GM21423 (cell line): Measurements from ENCODE around the gene LRIG1.
A peak's percentile ranks its signal among the peaks of the same experiment; 100 is the strongest.

Experiments used
- ATAC-seq: cut with Tn5 transposase; IDR thresholded peaks from one replicate; pipeline ENCODE4 v1.9.1; 2021; ENCODE audit warnings: mild to moderate bottlenecking, moderate library complexity; ENCODE audit not compliant: unreplicated experiment

LRIG1 gene

DNA sequence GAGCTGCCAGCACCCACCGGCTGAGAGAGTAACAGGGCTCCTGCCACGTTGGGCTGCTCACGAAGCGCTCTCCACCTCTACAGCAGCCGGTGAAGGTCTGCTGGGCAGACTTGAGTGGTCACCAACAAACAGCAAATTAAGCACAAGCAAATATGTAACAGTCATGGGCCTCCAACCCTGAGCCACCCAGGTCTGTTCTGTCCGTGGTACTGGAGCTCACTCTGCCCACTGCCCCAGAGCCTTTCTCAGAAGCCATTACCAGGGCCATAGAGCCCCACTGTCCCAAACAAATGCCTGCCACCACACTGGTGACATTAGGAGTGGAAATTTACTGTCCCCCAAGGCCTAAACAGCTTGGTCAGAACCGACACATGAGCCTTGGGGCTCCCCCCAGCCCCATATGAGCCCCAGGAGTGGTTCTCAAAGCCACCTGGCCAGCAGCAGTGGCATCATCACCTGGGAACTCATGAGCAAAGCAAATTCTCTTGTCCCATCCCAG is 56.6 kb downstream of the LRIG1 start:
- no peak for ATAC-seq

- ATAC-seq, result no peak
Measured at GRCh38 chr3:66443118-66443803, 57.6 kb downstream of the LRIG1 start.

DNA sequence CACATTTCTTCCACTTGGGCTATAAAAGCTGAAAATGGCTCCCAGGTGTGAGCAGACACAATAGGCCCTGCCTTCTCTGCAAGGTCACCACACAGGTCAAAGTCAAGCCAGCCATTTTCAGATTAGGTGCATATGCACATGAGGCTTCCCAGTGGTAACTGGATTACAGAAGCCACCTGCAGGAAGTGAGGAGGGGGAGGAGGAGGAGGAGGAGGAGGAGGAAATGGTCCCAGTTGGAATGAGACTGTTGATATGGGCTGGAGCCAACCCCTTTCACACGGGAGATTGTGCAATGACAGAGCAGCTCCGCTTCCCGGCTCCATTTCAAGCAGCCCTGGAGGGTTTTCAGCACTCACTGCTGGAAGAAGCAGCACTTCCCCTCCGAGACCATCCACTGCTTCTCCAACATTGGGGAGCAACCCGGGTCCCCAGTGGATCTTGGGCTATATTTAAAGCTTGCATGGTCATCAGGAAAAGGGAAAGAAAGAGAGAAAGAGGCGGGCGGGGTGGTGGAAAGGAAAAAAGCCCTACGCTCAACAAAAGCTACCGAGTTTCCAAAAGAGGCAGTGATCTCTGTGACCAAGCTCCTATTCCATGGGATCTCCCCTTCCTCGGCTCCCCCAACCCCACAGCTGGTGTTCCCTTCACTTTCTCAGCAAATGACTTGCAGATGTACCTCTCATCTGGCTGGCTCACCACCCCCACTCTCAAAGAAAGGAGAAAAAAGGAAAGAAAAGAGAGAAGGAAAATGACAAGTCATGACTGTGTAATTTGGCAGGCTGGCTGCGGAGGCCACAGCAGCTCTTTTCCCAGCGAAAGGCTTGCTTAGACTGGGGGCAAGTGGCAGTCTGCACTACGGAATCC is 58.3 kb downstream of the LRIG1 start:
- no peak for ATAC-seq

- ATAC-seq, result no peak
Measured at GRCh38 chr3:66441692-66442091, 59.1 kb downstream of the LRIG1 start.

GRCh38 chr3:66441129-66441528 is 59.7 kb downstream of the LRIG1 start:
- no peak for ATAC-seq

DNA sequence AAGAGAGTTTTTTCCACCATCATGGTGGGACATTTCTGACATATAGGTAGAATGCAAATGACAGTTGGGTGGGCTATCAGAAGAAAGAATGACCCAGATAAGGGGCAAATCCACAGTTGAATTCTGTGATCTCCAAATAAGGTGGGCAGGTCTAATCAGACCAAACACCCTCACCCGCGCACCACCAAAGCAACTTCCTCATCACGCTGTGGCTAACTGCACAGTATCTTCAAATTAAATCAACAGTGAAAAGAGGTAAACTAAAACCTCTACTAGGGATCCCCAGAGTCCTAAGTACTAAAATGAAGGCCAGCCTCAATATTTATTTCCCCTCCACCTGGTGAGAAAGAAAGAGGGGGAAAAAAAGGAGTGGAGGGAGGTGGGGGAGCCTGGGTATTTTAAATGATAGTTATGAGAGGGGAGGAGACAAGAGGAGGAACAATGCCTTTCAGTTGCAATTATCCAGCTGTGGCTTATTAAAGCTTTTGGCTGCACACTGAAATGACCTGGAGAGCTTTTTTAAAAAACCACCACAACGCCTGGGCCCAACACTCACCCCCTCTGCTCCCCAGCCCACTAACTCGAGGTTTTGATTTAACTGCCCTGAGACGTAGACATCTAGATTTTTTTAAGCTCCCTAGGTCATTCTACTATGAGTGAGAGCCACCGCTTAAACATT is 61.0 kb downstream of the LRIG1 start:
- peak; percentile 37 for ATAC-seq

- ATAC-seq, result no peak
Measured at GRCh38 chr3:66438046-66438445, 62.8 kb downstream of the LRIG1 start.

DNA sequence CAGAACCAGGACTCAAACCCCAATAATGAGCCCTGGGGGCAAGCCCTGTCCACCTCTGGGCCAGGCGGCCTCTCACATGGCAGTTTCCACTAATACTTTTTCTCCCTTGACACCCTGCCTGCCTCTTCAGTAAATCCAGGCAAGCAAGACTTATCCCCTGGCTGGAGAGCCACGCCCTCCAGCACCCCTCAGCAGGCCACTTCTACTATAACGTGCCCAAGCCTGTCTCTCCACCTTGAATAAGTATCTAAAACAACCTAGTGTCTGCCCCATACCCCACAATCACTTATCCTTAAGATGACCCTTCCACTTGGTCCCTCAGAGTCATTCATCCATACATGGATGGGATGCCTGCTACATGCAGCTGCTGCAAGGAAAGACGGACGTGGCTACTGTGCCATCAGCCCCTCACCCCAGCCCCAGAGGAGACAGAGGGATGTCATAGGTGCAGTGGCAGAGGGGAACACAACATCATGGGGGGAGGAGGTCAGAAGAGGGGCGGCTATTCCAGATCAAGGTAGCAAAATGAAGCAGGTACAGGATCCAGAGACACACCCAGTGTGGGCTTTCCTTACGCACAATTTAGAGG is 63.4 kb downstream of the LRIG1 start:
- no peak for ATAC-seq

DNA sequence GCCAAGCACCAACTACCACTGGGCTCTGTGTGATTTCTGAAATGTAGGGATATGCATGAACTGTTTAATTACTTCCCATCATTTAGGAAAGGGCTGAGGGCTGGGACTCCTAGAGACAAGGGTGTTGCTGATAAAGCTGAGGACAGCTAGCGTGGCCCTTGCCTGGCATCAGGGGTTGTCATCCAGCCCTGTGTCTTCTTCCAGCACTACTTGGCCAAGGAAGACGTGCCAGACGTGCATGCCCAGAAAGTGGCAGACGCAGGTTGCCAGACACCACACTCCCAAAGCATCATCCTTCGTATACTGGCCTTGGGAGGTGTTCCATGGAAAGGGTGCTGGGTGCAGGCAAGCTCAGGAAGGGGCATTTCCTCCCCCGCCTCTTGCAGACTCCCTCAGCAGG is 64.8 kb downstream of the LRIG1 start:
- ATAC-seq, result no peak

- no peak for ATAC-seq
Measured at GRCh38 chr3:66434726-66435125, 66.1 kb downstream of the LRIG1 start.

GRCh38 chr3:66433522-66433782 is 67.4 kb downstream of the LRIG1 start:
- ATAC-seq, result no peak

DNA sequence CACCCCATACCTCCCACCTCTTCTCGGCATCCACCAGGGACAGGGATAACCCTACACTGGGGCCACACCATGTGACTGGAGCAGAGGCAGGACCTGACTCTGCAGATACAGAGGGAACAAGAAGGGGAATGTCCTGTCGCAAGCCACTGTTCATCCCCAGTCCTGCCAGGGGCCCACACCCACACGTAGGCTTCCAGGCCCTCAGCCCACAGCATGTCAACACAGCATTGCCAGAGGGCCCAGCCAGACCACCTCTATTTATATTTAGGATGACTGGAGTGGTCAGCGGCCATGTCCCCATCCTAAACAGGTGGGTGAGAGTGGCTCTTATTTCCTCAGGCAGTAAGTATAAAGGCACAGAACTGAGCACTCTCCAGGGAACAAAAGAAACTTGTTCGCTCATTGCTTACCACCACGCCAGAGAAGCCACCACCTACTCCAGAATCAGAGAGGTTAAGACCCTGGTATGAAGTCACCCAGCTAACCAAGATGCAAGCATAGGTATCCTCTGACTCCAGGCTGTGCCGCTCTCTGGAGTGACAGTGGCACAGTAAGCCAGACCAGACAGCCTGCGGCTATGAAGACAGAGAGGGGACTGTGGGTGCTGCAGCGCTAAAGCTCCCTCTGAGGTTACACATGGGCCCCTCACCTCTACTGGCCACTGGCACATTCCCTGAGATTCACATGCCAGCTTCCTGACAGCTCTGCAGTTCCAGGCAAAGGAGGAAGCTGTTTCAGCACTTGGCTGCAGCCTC is 67.9 kb downstream of the LRIG1 start:
- no peak for ATAC-seq

DNA sequence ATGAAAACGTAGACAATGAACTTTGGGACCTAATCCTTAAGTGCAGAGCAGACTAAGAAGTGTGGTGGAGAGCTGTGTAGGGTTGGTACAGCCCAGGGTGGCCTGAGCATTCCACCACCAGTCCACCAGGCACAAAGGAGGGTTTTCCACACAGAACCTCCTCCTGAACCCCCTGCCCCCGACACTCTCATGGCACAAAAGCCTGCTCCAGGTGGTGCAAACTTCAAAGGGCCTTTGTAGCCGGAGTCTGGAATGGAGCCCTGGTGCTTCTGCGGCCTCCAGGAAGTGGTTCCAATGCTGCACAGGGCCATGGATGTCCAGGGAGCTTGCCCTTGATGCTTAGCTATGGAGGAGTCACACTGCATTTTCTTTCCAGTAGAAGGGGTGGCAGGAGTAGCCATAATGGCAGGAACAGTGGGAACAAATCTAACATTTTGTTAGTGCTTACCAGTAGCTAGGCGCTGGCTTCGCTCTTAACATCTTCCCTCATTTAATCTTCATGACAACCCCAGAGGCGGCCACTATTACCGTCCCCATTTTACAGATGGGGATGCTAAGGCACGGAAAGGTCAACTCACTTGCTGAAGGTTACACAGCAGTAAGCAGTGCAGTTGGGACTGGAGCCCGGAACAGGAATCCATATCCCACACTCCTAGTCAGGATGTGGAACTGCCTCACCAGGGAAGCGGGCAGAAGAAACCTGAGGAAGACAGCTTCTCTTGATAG is 68.6 kb downstream of the LRIG1 start:
- no peak for ATAC-seq

GRCh38 chr3:66431494-66431893 is 69.3 kb downstream of the LRIG1 start:
- no peak for ATAC-seq

DNA sequence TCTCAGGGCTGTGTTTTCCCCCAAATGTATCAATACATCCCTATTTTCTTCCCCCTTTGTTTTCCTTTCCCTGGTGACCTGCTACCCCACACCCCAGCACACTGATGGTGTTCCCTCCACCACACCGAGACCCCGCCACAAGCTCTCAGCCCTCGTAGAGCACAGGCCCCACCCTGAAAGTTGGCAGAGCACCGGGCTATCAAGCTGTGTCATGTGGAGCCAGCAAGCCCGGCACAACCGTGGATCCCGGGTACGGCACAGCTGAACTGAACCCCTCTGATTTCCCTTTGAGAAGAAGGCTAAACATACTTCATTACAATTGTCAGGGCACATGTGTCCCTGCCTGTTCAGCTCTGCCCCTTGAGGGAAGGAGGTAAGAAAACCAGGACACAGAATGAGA is 69.9 kb downstream of the LRIG1 start:
- ATAC-seq, result no peak

- no peak for ATAC-seq
Measured at GRCh38 chr3:66428733-66429132, 72.1 kb downstream of the LRIG1 start.

- ATAC-seq, result no peak
Measured at GRCh38 chr3:66427951-66428474, 72.8 kb downstream of the LRIG1 start.

DNA sequence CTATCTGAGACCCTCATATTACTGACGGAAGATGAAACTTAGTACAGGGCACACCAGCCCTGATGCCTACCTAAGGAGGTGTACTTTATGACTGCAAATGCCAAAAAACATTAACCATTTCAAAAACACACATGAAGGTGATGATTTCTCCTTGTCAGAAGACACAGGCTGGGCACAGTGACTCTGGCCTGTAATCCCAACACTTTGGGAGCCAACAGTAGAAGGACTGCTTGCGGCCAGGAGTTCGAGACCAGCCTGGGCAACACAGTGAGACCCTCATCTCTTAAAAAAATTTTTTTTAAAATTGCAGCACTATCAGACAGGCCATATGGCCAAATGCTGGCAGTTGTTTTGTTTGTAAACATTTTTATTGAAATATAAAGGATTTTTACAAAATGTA is 73.5 kb downstream of the LRIG1 start:
- no peak for ATAC-seq

- ATAC-seq, result no peak
Measured at GRCh38 chr3:66426135-66426534, 74.7 kb downstream of the LRIG1 start.

- ATAC-seq, result no peak
Measured at GRCh38 chr3:66425576-66426114, 75.2 kb downstream of the LRIG1 start.
